ENCODE results near the gene SLC25A6. TPM values are rescaled to one million over a fixed set of nuclear protein-coding genes. Genes with fewer than 3 reads are reported as not detected.
"Not testable (repeated sequence)": the region's sequence is repeated elsewhere in the genome, so short reads cannot be mapped to it uniquely, and the experiment has no call there.

Gene SLC25A6
- total RNA-seq, 2 donors from 2014 or later, result 419 to 474 TPM

DNA sequence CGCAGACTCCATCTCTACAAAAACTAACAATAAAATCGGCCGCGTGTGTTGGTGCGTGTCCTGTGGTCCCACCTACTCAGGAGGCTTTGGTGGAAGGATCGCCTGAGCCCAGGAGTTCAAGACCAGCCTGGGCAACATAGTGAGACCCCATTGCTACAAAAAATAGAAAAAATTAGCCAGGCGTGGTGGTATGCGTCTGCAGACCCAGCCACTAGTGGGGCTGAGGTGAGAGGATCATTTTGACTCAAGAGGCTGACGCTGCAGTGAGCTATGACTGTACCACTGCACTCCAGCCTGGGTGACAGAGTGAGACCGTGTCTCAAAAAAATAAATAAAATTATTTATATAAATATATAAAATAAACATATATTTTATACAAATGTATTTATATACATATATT, 38.5 kb upstream of the SLC25A6 start:
- intact Hi-C loops (cut with DNase I), result no loop called here
- Histone ChIP-seq H3K9ac (ENCODE audit: low read depth in 2 of 2, low read length in 2 of 2) (no peak overlapping the region), H3K4me1 (no peaks in the 10 kb centered on the region), H3K9me3 (no peaks in the 10 kb centered on the region), H3K4me3 (no peak overlapping the region), H3K27ac (no peak overlapping the region), H3K36me3 (peaks cover 1% of the 10 kb centered on the region), H3K27me3 (no peaks in the 10 kb centered on the region)
- TF ChIP-seq, protein P1, sequence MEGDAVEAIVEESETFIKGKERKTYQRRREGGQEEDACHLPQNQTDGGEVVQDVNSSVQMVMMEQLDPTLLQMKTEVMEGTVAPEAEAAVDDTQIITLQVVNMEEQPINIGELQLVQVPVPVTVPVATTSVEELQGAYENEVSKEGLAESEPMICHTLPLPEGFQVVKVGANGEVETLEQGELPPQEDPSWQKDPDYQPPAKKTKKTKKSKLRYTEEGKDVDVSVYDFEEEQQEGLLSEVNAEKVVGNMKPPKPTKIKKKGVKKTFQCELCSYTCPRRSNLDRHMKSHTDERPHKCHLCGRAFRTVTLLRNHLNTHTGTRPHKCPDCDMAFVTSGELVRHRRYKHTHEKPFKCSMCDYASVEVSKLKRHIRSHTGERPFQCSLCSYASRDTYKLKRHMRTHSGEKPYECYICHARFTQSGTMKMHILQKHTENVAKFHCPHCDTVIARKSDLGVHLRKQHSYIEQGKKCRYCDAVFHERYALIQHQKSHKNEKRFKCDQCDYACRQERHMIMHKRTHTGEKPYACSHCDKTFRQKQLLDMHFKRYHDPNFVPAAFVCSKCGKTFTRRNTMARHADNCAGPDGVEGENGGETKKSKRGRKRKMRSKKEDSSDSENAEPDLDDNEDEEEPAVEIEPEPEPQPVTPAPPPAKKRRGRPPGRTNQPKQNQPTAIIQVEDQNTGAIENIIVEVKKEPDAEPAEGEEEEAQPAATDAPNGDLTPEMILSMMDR (IDR thresholded peaks at IDR 0.05), result no peak
- no peak for DNase-seq

DNA sequence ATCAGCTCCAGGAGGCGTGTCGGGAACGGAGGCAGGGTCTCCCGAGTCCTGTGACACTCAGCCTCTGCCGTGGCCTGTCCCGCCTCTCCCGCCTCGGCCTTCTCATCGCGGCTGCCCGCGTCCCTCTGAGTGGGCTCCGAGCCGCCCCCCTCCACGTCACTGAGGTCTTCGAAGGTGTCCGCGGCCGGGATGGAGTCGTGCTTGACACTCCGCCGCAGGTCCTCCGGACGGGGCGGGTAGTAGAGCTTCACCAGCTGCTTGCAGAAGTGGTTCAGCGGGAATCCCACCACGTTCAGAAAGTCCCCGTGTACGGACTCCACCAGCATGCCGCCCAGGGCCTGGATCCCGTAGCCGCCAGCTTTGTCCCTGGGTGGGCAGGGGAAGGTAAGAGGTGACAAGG, 35.8 kb upstream of the SLC25A6 start:
- Histone ChIP-seq H3K4me1 (no peaks in the 10 kb centered on the region), H3K27me3 (no peaks in the 10 kb centered on the region), H3K9me3 (no peaks in the 10 kb centered on the region), H3K9ac (ENCODE audit: low read depth in 2 of 2, low read length in 2 of 2) (no peak overlapping the region), H3K27ac (no peak overlapping the region), H3K36me3 (peaks cover 3% of the 10 kb centered on the region), H3K4me3 (no peak overlapping the region)
- DNase-seq, result no peak
- TF ChIP-seq, protein P1 (IDR thresholded peaks at IDR 0.05), result no peak
- intact Hi-C loops (cut with DNase I), result no loop called here

DNA sequence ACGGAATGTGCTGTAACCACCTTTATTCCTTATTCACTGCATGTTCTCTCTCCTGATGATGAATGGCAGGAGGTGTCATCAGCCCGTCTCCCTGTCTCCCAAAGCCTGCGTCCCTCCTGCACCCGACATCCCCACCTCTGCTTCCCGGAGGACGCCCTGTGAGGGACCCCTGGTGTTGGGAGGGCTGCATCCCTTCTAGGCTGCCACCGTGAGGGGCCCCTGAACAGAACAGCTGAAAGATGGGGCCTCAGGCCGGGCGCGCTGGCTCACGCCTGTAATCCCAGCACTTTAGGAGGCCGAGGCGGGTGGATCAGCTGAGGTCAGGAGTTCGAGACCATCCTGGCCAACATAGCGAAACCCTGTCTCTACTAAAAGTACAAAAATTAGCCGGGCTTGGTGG, 34.4 kb upstream of the SLC25A6 start:
- H3K4me3 ChIP-seq; H3K27me3 ChIP-seq; DNase-seq; H3K27ac ChIP-seq; H3K36me3 ChIP-seq; H3K9me3 ChIP-seq; H3K4me1 ChIP-seq; intact Hi-C loops (cut with DNase I); H3K9ac ChIP-seq (ENCODE audit: low read depth in 2 of 2, low read length in 2 of 2): not testable (repeated sequence)

DNA sequence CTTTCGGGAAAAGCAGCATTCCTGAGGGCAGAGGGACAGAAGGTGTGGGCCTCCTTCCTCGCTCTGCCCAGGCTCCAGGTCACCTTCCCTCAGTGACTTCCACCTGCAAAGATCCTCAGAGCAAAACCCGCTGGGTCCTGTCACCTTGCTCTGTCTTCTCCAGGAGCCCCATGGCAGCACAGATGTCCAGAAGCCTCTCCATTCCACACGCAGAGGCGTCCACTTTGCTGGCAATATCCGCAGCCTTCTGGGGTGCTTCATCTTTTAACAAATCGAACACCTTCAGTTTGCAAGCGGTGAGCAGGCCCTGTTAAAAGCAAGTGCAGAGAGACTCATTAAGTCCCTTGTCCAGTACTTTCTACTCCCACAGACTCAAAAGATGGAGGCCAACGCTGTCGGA, 33.5 kb upstream of the SLC25A6 start:
- DNase-seq, result no peak
- Histone ChIP-seq H3K27ac (no peak overlapping the region), H3K36me3 (peaks cover 3% of the 10 kb centered on the region), H3K4me3 (no peak overlapping the region), H3K4me1 (no peaks in the 10 kb centered on the region), H3K9me3 (no peaks in the 10 kb centered on the region), H3K27me3 (no peaks in the 10 kb centered on the region), H3K9ac (ENCODE audit: low read depth in 2 of 2, low read length in 2 of 2) (no peak overlapping the region)
- TF ChIP-seq, protein P1 (IDR thresholded peaks at IDR 0.05), result no peak
- intact Hi-C loops (cut with DNase I), result no loop called here

DNA sequence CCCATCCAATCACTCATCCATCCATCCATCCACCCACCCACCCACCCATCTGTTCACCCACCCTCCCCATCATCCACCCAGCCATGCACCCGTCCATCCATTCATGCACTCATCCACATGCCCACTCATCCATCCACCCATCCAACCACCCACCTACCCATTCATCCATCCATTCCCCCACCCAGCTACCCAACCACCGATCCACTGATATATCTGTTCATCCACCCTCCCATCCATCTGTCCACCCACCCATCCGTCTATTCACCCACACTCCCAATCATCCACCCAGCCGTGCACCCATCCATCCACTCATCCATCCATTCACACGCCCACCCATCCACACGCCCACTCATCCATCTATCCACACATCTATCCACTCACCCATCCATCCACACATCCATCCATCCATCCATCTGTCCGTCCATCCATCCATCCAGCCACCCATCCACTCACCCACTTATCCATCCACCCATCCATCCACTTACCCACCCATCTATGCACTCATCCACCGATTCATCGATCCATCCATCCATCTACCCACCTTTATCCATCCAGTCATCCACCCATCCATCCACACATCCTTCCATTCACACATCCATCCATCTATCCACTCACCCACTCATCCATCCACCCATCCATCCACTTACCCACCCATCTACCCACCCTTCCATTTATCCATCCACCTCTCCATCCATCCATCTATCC, 32.4 kb upstream of the SLC25A6 start:
- no peak for DNase-seq
- no peak overlapping the region for H3K9ac ChIP-seq (ENCODE audit: low read depth in 2 of 2, low read length in 2 of 2)
- TF ChIP-seq, protein P1 (IDR thresholded peaks at IDR 0.05), result no peak
- H3K9me3 ChIP-seq, result no peaks in the 10 kb centered on the region
- no peak overlapping the region for H3K4me3 ChIP-seq
- H3K27ac ChIP-seq, result no peak overlapping the region
- intact Hi-C loops (cut with DNase I), result no loop called here
- peaks cover 3% of the 10 kb centered on the region for H3K36me3 ChIP-seq
- H3K27me3 ChIP-seq, result no peaks in the 10 kb centered on the region
- H3K4me1 ChIP-seq, result no peaks in the 10 kb centered on the region

DNA sequence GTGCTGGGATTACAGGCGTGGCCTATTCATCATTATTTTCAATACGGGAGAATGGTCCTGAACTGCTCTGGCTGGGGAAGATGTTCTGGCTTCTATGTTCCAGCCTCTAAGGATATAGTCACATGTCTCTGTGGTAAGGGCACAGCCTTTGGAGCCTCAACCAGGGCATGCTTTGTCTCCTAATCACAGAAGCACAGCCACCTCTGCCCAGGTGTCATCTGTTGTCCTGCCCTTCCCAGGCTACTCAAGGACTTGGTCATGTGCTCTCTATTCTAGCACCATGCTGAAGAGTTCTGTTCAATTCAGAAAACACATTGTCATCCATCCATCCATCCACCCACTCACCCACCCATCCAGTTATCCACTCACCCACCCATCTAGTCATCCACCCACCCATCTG, 31.3 kb upstream of the SLC25A6 start:
- TF ChIP-seq, protein P1 (IDR thresholded peaks at IDR 0.05), result no peak
- Histone ChIP-seq H3K27me3 (no peaks in the 10 kb centered on the region), H3K4me3 (no peak overlapping the region), H3K9ac (ENCODE audit: low read depth in 2 of 2, low read length in 2 of 2) (no peak overlapping the region), H3K9me3 (no peaks in the 10 kb centered on the region), H3K36me3 (peaks cover 3% of the 10 kb centered on the region), H3K4me1 (no peaks in the 10 kb centered on the region), H3K27ac (no peak overlapping the region)
- intact Hi-C loops (cut with DNase I), result no loop called here
- DNase-seq, result no peak
